Calu3 (cell line): ENCODE measurements around the gene ARL4A. TPM values are rescaled to one million over a fixed set of nuclear protein-coding genes. Genes with fewer than 3 reads are reported as not detected.

Experiments used
- BruUV-seq: library from RNA; stranded (reverse); fragments of 400-500 nt; replicated peaks from 2 replicates; lab custom pipeline; 2021; lab: Mats Ljungman, UMichigan
- CTCF ChIA-PET: fragments of 300-600 bp; sonication (Branson Sonifier 250); formaldehyde crosslinking; loops from one replicate; lab custom pipeline; 2022; ENCODE audit warnings: antibody characterized with exemption; lab: Charles Lee
- DNase-seq: peaks from one replicate; pipeline ENCODE4 v3.0.0; 2022
- H3K27ac Mint-ChIP-seq: one replicate; pipeline ENCODE4 v1.8.0; 2022; ENCODE audit warnings: mixed read lengths; ENCODE audit not compliant: unreplicated experiment
- H3K27me3 Mint-ChIP-seq: one replicate; pipeline ENCODE4 v1.8.0; 2022; ENCODE audit warnings: mixed read lengths; ENCODE audit not compliant: unreplicated experiment
- H3K36me3 Mint-ChIP-seq: one replicate; pipeline ENCODE4 v1.8.0; 2022; ENCODE audit warnings: mild to moderate bottlenecking, moderate library complexity, mixed read lengths; ENCODE audit not compliant: insufficient read depth, unreplicated experiment
- H3K4me1 Mint-ChIP-seq: one replicate; pipeline ENCODE4 v1.8.0; 2022; ENCODE audit warnings: mild to moderate bottlenecking, low read depth, mixed read lengths; ENCODE audit not compliant: unreplicated experiment
- H3K4me3 Mint-ChIP-seq: one replicate; pipeline ENCODE4 v1.8.0; 2022; ENCODE audit warnings: mild to moderate bottlenecking, low read depth, moderate library complexity, mixed read lengths; ENCODE audit not compliant: unreplicated experiment
- H3K9me3 Mint-ChIP-seq: one replicate; pipeline ENCODE4 v1.8.0; 2022; ENCODE audit warnings: low read depth, mixed read lengths; ENCODE audit not compliant: unreplicated experiment
- intact Hi-C: fragments of 100-400 bp; cut with micrococcal nuclease; formaldehyde crosslinking; loops from one replicate; pipeline ENCODE4 v1.10.0; 2022; ENCODE audit not compliant: unreplicated experiment
- total RNA-seq: library from RNA; stranded (reverse); gene quantifications from 2 replicates; pipeline ENCODE4 v1.2.3, GENCODE V29; 2022
- TF ChIP-seq, protein P1 (sequence below): fragments of 200-600 bp; IDR thresholded peaks from one replicate; pipeline ENCODE4 v1.8.0; 2022; ENCODE audit warnings: antibody characterized with exemption; ENCODE audit not compliant: unreplicated experiment

ARL4A gene
- total RNA-seq, 1 experiment from 2014 or later, result 31.9 TPM

DNA sequence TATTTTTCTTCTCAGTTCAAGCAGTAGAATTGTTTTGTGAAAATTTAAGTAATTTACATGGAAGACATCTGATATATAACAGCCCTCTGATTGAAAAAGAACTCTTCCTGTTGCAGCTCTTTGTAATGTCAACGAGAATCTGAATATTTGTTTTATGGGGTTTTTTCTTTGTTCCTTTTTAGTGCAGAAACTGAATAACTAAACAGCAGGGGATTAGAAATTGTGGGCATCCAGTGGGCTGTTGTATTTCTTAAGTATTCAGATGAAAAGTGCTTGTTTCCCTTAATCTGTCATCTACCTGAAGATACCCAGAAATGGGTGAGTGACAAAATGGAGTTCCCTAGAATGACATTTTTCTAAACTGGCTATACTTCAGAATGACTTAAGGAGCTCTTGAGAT lies 7.4 kb downstream of the ARL4A start:
- peaks cover 12% of the 10 kb centered on the region for H3K36me3 Mint-ChIP-seq
- no TSS peak for BruUV-seq
- DNase-seq, result no peak
- TF ChIP-seq, protein P1, sequence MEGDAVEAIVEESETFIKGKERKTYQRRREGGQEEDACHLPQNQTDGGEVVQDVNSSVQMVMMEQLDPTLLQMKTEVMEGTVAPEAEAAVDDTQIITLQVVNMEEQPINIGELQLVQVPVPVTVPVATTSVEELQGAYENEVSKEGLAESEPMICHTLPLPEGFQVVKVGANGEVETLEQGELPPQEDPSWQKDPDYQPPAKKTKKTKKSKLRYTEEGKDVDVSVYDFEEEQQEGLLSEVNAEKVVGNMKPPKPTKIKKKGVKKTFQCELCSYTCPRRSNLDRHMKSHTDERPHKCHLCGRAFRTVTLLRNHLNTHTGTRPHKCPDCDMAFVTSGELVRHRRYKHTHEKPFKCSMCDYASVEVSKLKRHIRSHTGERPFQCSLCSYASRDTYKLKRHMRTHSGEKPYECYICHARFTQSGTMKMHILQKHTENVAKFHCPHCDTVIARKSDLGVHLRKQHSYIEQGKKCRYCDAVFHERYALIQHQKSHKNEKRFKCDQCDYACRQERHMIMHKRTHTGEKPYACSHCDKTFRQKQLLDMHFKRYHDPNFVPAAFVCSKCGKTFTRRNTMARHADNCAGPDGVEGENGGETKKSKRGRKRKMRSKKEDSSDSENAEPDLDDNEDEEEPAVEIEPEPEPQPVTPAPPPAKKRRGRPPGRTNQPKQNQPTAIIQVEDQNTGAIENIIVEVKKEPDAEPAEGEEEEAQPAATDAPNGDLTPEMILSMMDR, result no peak
- no peaks in the 10 kb centered on the region for H3K27me3 Mint-ChIP-seq
- H3K9me3 Mint-ChIP-seq, result no peaks in the 10 kb centered on the region
- H3K4me1 Mint-ChIP-seq, result peaks cover 66% of the 10 kb centered on the region
- no peak overlapping the region for H3K4me3 Mint-ChIP-seq
- H3K27ac Mint-ChIP-seq, result no peak overlapping the region
- CTCF ChIA-PET, result interaction anchor here (2.6 to 3.4 kb wide), 2 partner anchors 8 to 21 kb away, joined by 8 to 29 read pairs; partner anchors contain the start of gene ARL4A
- intact Hi-C loops, result no loop called here

DNA sequence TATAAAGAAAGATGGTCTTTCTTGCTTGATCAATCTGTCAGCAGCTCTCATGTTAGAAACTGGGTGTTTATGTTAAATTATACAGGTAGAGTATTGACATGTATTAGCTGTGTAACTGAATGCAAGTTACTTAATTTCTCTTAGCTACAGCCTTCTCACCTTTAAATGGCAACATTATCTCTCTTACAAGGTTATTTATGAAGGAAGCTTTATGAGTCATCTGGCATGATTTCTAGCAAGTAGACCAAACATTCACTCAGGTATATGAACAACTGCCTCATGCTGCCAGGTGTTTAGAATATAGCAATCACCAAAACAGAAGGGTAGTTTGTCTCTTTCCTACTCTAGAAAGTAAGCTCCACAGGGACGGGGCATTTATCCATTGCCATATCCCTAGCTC lies 8.5 kb downstream of the ARL4A start:
- DNase-seq, result no peak
- intact Hi-C loops, result no loop called here
- peak overlapping the region; percentile 15 for H3K27ac Mint-ChIP-seq
- CTCF ChIA-PET, result interaction anchor here (0.9 to 3.4 kb wide), 5 partner anchors 9 to 225 kb away, joined by 3 to 29 read pairs (median 4); partner anchors contain the start of gene ARL4A
- peaks cover 4% of the 10 kb centered on the region for H3K9me3 Mint-ChIP-seq
- TF ChIP-seq, protein P1, result no peak
- H3K27me3 Mint-ChIP-seq, result no peaks in the 10 kb centered on the region
- H3K36me3 Mint-ChIP-seq, result peaks cover 9% of the 10 kb centered on the region
- H3K4me1 Mint-ChIP-seq, result peaks cover 58% of the 10 kb centered on the region
- BruUV-seq, result no TSS peak
- no peak overlapping the region for H3K4me3 Mint-ChIP-seq

DNA sequence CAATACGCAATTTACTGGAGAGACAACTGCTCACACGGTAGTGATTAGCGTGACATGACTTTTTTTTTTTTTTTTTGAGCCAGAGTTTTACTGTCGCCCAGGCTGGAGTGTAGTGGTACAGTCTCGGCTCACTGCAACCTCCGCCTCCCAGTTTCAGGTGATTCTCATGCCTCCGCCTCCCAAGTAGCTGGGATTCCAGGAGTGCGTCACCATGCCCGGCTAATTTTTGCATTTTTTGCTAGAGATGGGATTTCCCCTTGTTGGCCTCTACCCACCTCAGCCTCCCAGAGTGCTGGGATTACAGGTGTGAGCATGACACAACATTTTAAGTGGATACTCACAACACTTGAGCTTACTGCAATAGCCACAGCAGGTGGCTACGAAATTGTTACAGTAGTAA lies 11.9 kb downstream of the ARL4A start:
- intact Hi-C loops, result no loop called here
- peaks cover 26% of the 10 kb centered on the region for H3K4me1 Mint-ChIP-seq
- no TSS peak for BruUV-seq
- H3K36me3 Mint-ChIP-seq, result peaks cover 4% of the 10 kb centered on the region
- peaks cover 9% of the 10 kb centered on the region for H3K9me3 Mint-ChIP-seq
- no peak overlapping the region for H3K4me3 Mint-ChIP-seq
- no peak for DNase-seq
- CTCF ChIA-PET, result no interaction called here
- no peaks in the 10 kb centered on the region for H3K27me3 Mint-ChIP-seq
- TF ChIP-seq, protein P1, result no peak
- no peak overlapping the region for H3K27ac Mint-ChIP-seq

DNA sequence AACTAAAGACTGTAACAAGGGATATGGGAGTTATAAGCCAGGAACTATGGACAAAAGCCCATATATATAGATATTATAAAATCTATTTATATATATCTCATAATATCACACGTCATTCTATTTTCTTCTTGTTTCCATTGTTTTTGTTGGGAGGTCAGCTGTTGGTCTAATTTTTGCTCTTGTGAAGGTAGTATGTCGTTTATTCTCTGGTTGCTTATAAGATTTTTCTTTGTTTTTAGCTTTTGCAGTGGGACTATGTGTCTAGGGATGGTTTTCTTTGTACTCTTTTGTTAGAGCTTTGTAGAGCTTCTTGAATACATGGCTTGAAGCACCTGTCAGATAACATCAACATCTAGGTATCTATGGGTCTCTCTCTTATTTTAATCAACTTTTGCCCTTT lies 14.0 kb downstream of the ARL4A start:
- intact Hi-C loops, result no loop called here
- peaks cover 16% of the 10 kb centered on the region for H3K4me1 Mint-ChIP-seq
- peaks cover 2% of the 10 kb centered on the region for H3K36me3 Mint-ChIP-seq
- H3K4me3 Mint-ChIP-seq, result no peak overlapping the region
- H3K27ac Mint-ChIP-seq, result no peak overlapping the region
- H3K9me3 Mint-ChIP-seq, result peaks cover 9% of the 10 kb centered on the region
- CTCF ChIA-PET, result no interaction called here
- TF ChIP-seq, protein P1, result no peak
- H3K27me3 Mint-ChIP-seq, result no peaks in the 10 kb centered on the region
- no TSS peak for BruUV-seq
- DNase-seq, result no peak
